ENCODE measurements around the gene MAPK10.

DNA sequence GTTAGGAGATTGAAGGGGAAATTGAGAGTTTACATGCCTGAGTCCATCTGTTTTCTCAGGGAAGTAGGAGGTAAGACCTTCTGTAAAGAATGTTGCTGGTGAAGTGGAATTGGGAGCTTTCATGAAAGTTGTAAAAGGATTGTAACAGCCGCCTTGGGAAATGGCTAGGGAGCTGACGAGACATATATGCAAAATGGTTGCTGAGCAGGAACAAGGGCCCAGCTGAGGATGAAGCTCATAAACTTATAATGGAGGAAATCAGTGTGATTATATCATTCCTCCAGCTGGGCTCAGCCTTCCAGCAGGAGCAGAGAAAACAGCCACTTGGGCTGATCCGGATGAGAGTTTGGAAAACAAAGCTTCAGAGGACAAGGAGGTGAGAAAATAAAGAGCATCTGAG, 208.7 kb downstream of the MAPK10 start:
- TF ChIP-seq POLR2A (IDR thresholded peaks at IDR 0.05) (no peak), EP300 (IDR thresholded peaks at IDR 0.05) (no peak), POLR2AphosphoS5 (IDR thresholded peaks at IDR 0.05) (no peak)
- TF ChIP-seq, protein P1, sequence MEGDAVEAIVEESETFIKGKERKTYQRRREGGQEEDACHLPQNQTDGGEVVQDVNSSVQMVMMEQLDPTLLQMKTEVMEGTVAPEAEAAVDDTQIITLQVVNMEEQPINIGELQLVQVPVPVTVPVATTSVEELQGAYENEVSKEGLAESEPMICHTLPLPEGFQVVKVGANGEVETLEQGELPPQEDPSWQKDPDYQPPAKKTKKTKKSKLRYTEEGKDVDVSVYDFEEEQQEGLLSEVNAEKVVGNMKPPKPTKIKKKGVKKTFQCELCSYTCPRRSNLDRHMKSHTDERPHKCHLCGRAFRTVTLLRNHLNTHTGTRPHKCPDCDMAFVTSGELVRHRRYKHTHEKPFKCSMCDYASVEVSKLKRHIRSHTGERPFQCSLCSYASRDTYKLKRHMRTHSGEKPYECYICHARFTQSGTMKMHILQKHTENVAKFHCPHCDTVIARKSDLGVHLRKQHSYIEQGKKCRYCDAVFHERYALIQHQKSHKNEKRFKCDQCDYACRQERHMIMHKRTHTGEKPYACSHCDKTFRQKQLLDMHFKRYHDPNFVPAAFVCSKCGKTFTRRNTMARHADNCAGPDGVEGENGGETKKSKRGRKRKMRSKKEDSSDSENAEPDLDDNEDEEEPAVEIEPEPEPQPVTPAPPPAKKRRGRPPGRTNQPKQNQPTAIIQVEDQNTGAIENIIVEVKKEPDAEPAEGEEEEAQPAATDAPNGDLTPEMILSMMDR (IDR thresholded peaks at IDR 0.05) = no peak
